H1 (cell line): ENCODE measurements around the gene ARPC2. TPM values are rescaled to one million over a fixed set of nuclear protein-coding genes. Genes with fewer than 3 reads are reported as not detected.

Experiments used
- CTCF ChIA-PET: fragments of 300-600 bp; sonication (Branson Sonifier 250); formaldehyde crosslinking; loops from one replicate; lab custom pipeline; 2021; ENCODE audit not compliant: partially characterized antibody; lab: Charles Lee
- POLR2A ChIA-PET: fragments of 300-600 bp; sonication (Branson Sonifier 250); formaldehyde crosslinking; loops from one replicate; lab custom pipeline; 2021; ENCODE audit warnings: inconsistent platforms; ENCODE audit not compliant: partially characterized antibody; lab: Charles Lee
- DNase-seq, 2 experiments: peaks; one replicate each; pipeline versions ENCODE4 v3.0.0 to v3.0.0-alpha.2; 2010 to 2022; ENCODE audit warnings: low spot score in 2 of 2, low read depth in 1 of 2, mixed read lengths in 1 of 2
- FAIRE-seq: peaks from 2 replicates; lab custom pipeline; 2011; peaks lifted over from hg19 to GRCh38; lab: Jason Lieb, UNC
- H2AFZ ChIP-seq: 2 replicates; pipeline ENCODE4 v1.8.1; 2012; ENCODE audit warnings: low read length, inconsistent platforms
- H2AK5ac ChIP-seq: 2 replicates; pipeline ENCODE4 v1.6.1; 2013; ENCODE audit warnings: low read depth, low read length
- H2BK120ac ChIP-seq: replicated peaks from 2 replicates; pipeline ENCODE3; 2013; ENCODE audit warnings: low read depth, low read length, inconsistent platforms
- H2BK12ac ChIP-seq: 2 replicates; pipeline ENCODE4 v1.6.1; 2013; ENCODE audit warnings: low read depth, low read length
- H2BK15ac ChIP-seq: 2 replicates; pipeline ENCODE4 v1.6.1; 2013; ENCODE audit warnings: low read length
- H2BK20ac ChIP-seq: 2 replicates; pipeline ENCODE4 v1.6.1; 2013; ENCODE audit warnings: low read length
- H2BK5ac ChIP-seq: 2 replicates; pipeline ENCODE4 v1.6.1; 2013; ENCODE audit warnings: low read depth, low read length
- H3K14ac ChIP-seq: 2 replicates; pipeline ENCODE4 v1.6.1; 2013; ENCODE audit warnings: inconsistent platforms; ENCODE audit not compliant: insufficient read length
- H3K18ac ChIP-seq: 2 replicates; pipeline ENCODE4 v1.6.1; 2013; ENCODE audit warnings: low read length; ENCODE audit errors: extremely low read depth
- H3K23ac ChIP-seq: 2 replicates; pipeline ENCODE4 v1.6.1; 2013; ENCODE audit warnings: inconsistent platforms; ENCODE audit not compliant: insufficient read length
- H3K23me2 ChIP-seq: 2 replicates; pipeline ENCODE4 v1.6.1; 2013; ENCODE audit warnings: low read depth, low read length
- H3K27ac ChIP-seq: 2 replicates; pipeline ENCODE4 v1.6.1; 2011; ENCODE audit warnings: low read depth, low read length, inconsistent platforms
- H3K27me3 ChIP-seq, 4 experiments: replicated peaks in 1 of 4; 1 replicate in 1 of 4; 2 replicates in 3 of 4; pipeline versions ENCODE4 v1.6.1 to v1.8.1; 2011 to 2013; ENCODE audit warnings: low read length in 3 of 4, mild to moderate bottlenecking in 3 of 4, inconsistent platforms in 2 of 4, mixed read lengths in 2 of 4, moderate library complexity in 1 of 4; ENCODE audit not compliant: control insufficient read depth in 3 of 4, insufficient read depth in 3 of 4; ENCODE audit errors: extremely low read depth in 1 of 4
- H3K36me3 ChIP-seq, 4 experiments: 2 replicates each; pipeline versions ENCODE4 v1.6.1 to v1.8.1; 2011 to 2013; ENCODE audit warnings: mild to moderate bottlenecking in 4 of 4, low read length in 3 of 4, moderate library complexity in 2 of 4, control low read depth in 1 of 4, inconsistent platforms in 1 of 4; ENCODE audit not compliant: insufficient read depth in 4 of 4, control insufficient read depth in 2 of 4
- H3K4ac ChIP-seq: replicated peaks from 2 replicates; pipeline ENCODE3; 2013; ENCODE audit warnings: low read length, low read depth, mixed read lengths, inconsistent platforms; ENCODE audit not compliant: insufficient read length
- H3K4me1 ChIP-seq, 4 experiments: replicated peaks in 1 of 4; 1 replicate in 1 of 4; 2 replicates in 3 of 4; pipeline versions ENCODE4 v1.6.1 to v1.8.1; 2011 to 2013; ENCODE audit warnings: low read length in 3 of 4, inconsistent platforms in 2 of 4, mixed read lengths in 1 of 4; ENCODE audit not compliant: insufficient read depth in 4 of 4, control insufficient read depth in 3 of 4
- H3K4me2 ChIP-seq, 2 experiments: 2 replicates each; pipeline versions ENCODE4 v1.6.1 to v1.8.1; 2011 to 2013; ENCODE audit warnings: low read depth in 2 of 2, low read length in 2 of 2, control low read depth in 1 of 2, inconsistent platforms in 1 of 2, mild to moderate bottlenecking in 1 of 2; ENCODE audit not compliant: insufficient read depth in 1 of 2
- H3K4me3 ChIP-seq, 4 experiments: fragments of 200-600, 300-600 bp in 1 of 4; sonication (generic), shearing (Covaris generic), sonication (Bioruptor Twin) in 1 of 4; 2 replicates each; pipeline versions ENCODE4 v1.5.1 to v1.8.1; 2011 to 2016; ENCODE audit warnings: low read length in 4 of 4, low read depth in 3 of 4, control low read depth in 2 of 4, inconsistent platforms in 2 of 4, mild to moderate bottlenecking in 2 of 4, mixed read lengths in 1 of 4, moderate library complexity in 1 of 4; ENCODE audit not compliant: insufficient read depth in 2 of 4; ENCODE audit errors: extremely low read depth in 1 of 4
- H3K56ac ChIP-seq: replicated peaks from 2 replicates; pipeline ENCODE3; 2013; ENCODE audit warnings: low read depth, mild to moderate bottlenecking, mixed read lengths, low read length, inconsistent platforms; ENCODE audit not compliant: insufficient read length
- H3K79me1 ChIP-seq: 2 replicates; pipeline ENCODE4 v1.6.1; 2013; ENCODE audit warnings: low read depth, low read length, control low read depth
- H3K79me2 ChIP-seq, 2 experiments: 2 replicates each; pipeline versions ENCODE4 v1.6.1 to v1.8.1; 2012 to 2013; ENCODE audit warnings: low read length in 2 of 2, mild to moderate bottlenecking in 2 of 2, inconsistent platforms in 1 of 2; ENCODE audit not compliant: insufficient read depth in 2 of 2, control insufficient read depth in 1 of 2
- H3K9ac ChIP-seq, 4 experiments: replicated peaks in 1 of 4; 1 replicate in 1 of 4; 2 replicates in 3 of 4; pipeline versions ENCODE4 v1.6.1 to v1.8.1; 2011 to 2013; ENCODE audit warnings: low read depth in 3 of 4, low read length in 3 of 4, control low read depth in 2 of 4, mild to moderate bottlenecking in 2 of 4, moderate library complexity in 2 of 4, inconsistent platforms in 1 of 4; ENCODE audit errors: extremely low read depth in 1 of 4
- H3K9me3 ChIP-seq, 2 experiments: 2 replicates each; pipeline versions ENCODE4 v1.6.1 to v1.8.1; 2012 to 2013; ENCODE audit warnings: mild to moderate bottlenecking in 2 of 2, moderate library complexity in 2 of 2, control low read depth in 1 of 2, inconsistent platforms in 1 of 2, low read depth in 1 of 2, low read length in 1 of 2, mixed read lengths in 1 of 2; ENCODE audit not compliant: insufficient read depth in 2 of 2
- H4K20me1 ChIP-seq, 2 experiments: replicated peaks in 1 of 2; 2 replicates each; pipeline versions ENCODE3 to v1.8.1; 2011 to 2013; ENCODE audit warnings: inconsistent platforms in 2 of 2, low read length in 2 of 2, mild to moderate bottlenecking in 1 of 2; ENCODE audit not compliant: insufficient read depth in 2 of 2, control insufficient read depth in 1 of 2
- H4K5ac ChIP-seq: 2 replicates; pipeline ENCODE4 v1.6.1; 2013; ENCODE audit warnings: low read length, low read depth, mixed read lengths, inconsistent platforms; ENCODE audit not compliant: insufficient read length
- H4K8ac ChIP-seq: 2 replicates; pipeline ENCODE4 v1.8.0; 2013; ENCODE audit warnings: mild to moderate bottlenecking, moderate library complexity, low read length, inconsistent platforms; ENCODE audit not compliant: insufficient read depth; ENCODE audit errors: extremely low read depth
- H4K91ac ChIP-seq: replicated peaks from 2 replicates; pipeline ENCODE3; 2013; ENCODE audit warnings: low read length, mixed read lengths, inconsistent platforms; ENCODE audit not compliant: insufficient read length
- ASH2L ChIP-seq: fragments of 200-600, 300-600 bp; sonication (generic); IDR thresholded peaks from one replicate; pipeline ENCODE4 v1.7.1; 2017; ENCODE audit warnings: low read length
- BACH1 ChIP-seq: IDR thresholded peaks from 2 replicates; pipeline ENCODE4 v1.6.1; 2012; ENCODE audit warnings: low read length, improper control_type of control experiment
- BCL11A ChIP-seq, 2 experiments: IDR thresholded peaks; one replicate each; pipeline ENCODE4 v1.6.1; 2011; ENCODE audit warnings: low read depth in 2 of 2, low read length in 2 of 2, mild to moderate bottlenecking in 2 of 2
- CEBPB ChIP-seq: IDR thresholded peaks from 2 replicates; pipeline ENCODE4 v1.6.1; 2012; ENCODE audit warnings: low read depth, low read length
- KDM1A ChIP-seq: fragments of 200-600, 300-600 bp; sonication (generic); IDR thresholded peaks from 2 replicates; pipeline ENCODE4 v1.7.1; 2016; ENCODE audit warnings: mild to moderate bottlenecking, low read length, borderline replicate concordance
- MAFK ChIP-seq: IDR thresholded peaks from 2 replicates; pipeline ENCODE4 v1.6.1; 2012; ENCODE audit warnings: low read depth, mild to moderate bottlenecking, improper control_type of control experiment, low read length
- NANOG ChIP-seq: IDR thresholded peaks from 2 replicates; pipeline ENCODE4 v1.6.1; 2011; ENCODE audit warnings: low read length, low read depth, mild to moderate bottlenecking, inconsistent platforms; ENCODE audit not compliant: insufficient read depth, poor library complexity, severe bottlenecking
- POU5F1 ChIP-seq: IDR thresholded peaks from 2 replicates; pipeline ENCODE4 v1.6.1; 2011; ENCODE audit warnings: low read depth, mild to moderate bottlenecking, low read length, moderate library complexity
- RBBP5 ChIP-seq: IDR thresholded peaks from 2 replicates; pipeline ENCODE4 v1.7.1; 2012; ENCODE audit warnings: low read depth, mild to moderate bottlenecking, inconsistent platforms, low read length, moderate library complexity, borderline replicate concordance
- SIN3A ChIP-seq, 2 experiments: IDR thresholded peaks in 1 of 2; conservative IDR thresholded peaks in 1 of 2; 2 replicates each; pipeline ENCODE4 v1.6.1; 2011 to 2012; ENCODE audit warnings: low read length in 2 of 2, improper control_type of control experiment in 1 of 2, low read depth in 1 of 2, mild to moderate bottlenecking in 1 of 2
- SP1 ChIP-seq: IDR thresholded peaks from 2 replicates; pipeline ENCODE4 v1.6.1; 2011; ENCODE audit warnings: low read depth, low read length
- WGBS, 2 experiments: shearing (Covaris generic) in 1 of 2; methylation state at CpG; one replicate each; pipeline versions ENCODE4 v1.1.6 to v1.1.7; 2013 to 2015; ENCODE audit warnings: low lambda C conversion rate in 2 of 2, mixed read lengths in 2 of 2, inconsistent platforms in 1 of 2, low coverage in 1 of 2, missing lambda C conversion rate in 1 of 2; ENCODE audit not compliant: insufficient replicate concordance in 2 of 2, insufficient coverage in 1 of 2, insufficient read length in 1 of 2; ENCODE audit errors: extremely low coverage in 1 of 2, missing lambda C conversion rate in 1 of 2; 5-methylcytosine and 5-hydroxymethylcytosine counted together
- polyA plus RNA-seq, 7 experiments: library from polyadenylated mRNA; depleted of rRNA in 3 of 7; stranded (reverse) in 5 of 7; unstranded in 2 of 7; fragments of >200 nt in 5 of 7; fragments of 200-250 nt in 2 of 7; gene quantifications; 1 replicate in 5 of 7; 2 replicates in 1 of 7; 4 replicates in 1 of 7; pipeline versions ENCODE4 v1.2.1 to v1.2.3, GENCODE V29; 2011 to 2013; ENCODE audit warnings: missing spikeins in 2 of 7, mixed read lengths in 2 of 7
- total RNA-seq: library from RNA; stranded (reverse); fragmentation: NEBNext Ultra II Directional; extraction: Animal tissue kit (Norgen Biotek cat#: 25700); gene quantifications from 2 replicates; pipeline ENCODE4 v1.2.1, GENCODE V29; 2021
- TF ChIP-seq, protein P1 (sequence below): IDR thresholded peaks from 2 replicates; pipeline ENCODE4 v1.6.1; 2012; ENCODE audit warnings: low read length, inconsistent platforms

ARPC2 gene
- total and polyA plus RNA-seq, 2 of the 8 experiments (the other 6 are each of a cell fraction or from before 2014, with no cell fraction given): 174 to 195 TPM

DNA sequence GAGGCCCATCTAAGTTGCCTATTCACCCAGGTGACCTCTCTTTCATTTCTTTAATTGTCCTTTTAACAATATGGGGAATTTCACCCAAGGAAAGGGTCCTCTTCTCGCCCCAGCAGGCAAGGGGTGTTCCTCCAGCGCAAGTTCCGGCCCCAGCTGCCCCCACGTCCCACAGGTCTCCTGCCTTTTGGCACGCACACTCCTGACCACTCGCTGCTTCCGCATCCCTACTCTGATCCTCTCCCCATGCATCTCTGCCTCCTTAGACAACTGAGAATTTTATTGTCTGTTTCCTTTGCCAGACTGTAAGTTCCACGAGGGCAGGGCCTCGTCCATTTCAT is 684 bp upstream of the ARPC2 start:
- no peak overlapping the region for H4K5ac ChIP-seq
- peak overlapping the region; percentile 64 for H2AFZ ChIP-seq
- H3K4me1 ChIP-seq: peaks cover 0 to 10% (median 3%) of the 10 kb centered on the region in 4 experiments; a peak in 3 of 7 replicates
- POLR2A ChIA-PET: interaction anchor here (0.5 to 1.8 kb wide), 4 partner anchors 15 to 42 kb away, joined by 3 to 12 read pairs (median 4); no protein-coding TSS in a partner anchor
- H3K79me2 ChIP-seq: peaks cover 34 to 39% of the 10 kb centered on the region in 2 experiments
- no peak overlapping the region for H3K4ac ChIP-seq
- 69% methylated on average over 9 of the region's 9 CpGs; no CpG with 5 or more reads in 1 of the 2 experiments for WGBS, 2 experiments
- peak overlapping the region; percentile 87 to 95 (median 92); a peak in 7 of 8 replicates for H3K4me3 ChIP-seq
- H3K18ac ChIP-seq: no peak overlapping the region; the same call in 1 of the 2 replicates
- no peak overlapping the region for H4K8ac ChIP-seq
- peaks cover 2% of the 10 kb centered on the region; the same call in 1 of the 2 replicates for H3K23me2 ChIP-seq
- peak overlapping the region; percentile 68 to 92 for H3K4me2 ChIP-seq
- H2AK5ac ChIP-seq: no peak overlapping the region
- no peak overlapping the region for H2BK20ac ChIP-seq
- no peak overlapping the region for H2BK5ac ChIP-seq
- H3K23ac ChIP-seq: no peak overlapping the region
- peaks cover 0 to 7% of the 10 kb centered on the region in 2 experiments for H4K20me1 ChIP-seq
- DNase-seq: no peak
- no peak overlapping the region for H3K56ac ChIP-seq
- peaks cover 0 to 6% (median 0%) of the 10 kb centered on the region in 4 experiments; a peak in 2 of 8 replicates for H3K36me3 ChIP-seq
- H3K79me1 ChIP-seq: peaks cover 14% of the 10 kb centered on the region; the same call in 1 of the 2 replicates
- no peaks in the 10 kb centered on the region for H3K27me3 ChIP-seq
- H2BK12ac ChIP-seq: no peak overlapping the region; the same call in 1 of the 2 replicates
- no peak for TF ChIP-seq CEBPB
- TF ChIP-seq BCL11A (IDR thresholded peaks at IDR 0.05; ENCODE audit: low read depth in 2 of 2, low read length in 2 of 2): no peak
- no peak for TF ChIP-seq POU5F1
- TF ChIP-seq, protein P1, sequence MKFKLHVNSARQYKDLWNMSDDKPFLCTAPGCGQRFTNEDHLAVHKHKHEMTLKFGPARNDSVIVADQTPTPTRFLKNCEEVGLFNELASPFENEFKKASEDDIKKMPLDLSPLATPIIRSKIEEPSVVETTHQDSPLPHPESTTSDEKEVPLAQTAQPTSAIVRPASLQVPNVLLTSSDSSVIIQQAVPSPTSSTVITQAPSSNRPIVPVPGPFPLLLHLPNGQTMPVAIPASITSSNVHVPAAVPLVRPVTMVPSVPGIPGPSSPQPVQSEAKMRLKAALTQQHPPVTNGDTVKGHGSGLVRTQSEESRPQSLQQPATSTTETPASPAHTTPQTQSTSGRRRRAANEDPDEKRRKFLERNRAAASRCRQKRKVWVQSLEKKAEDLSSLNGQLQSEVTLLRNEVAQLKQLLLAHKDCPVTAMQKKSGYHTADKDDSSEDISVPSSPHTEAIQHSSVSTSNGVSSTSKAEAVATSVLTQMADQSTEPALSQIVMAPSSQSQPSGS: no peak
- no peak for TF ChIP-seq SP1
- no peak for TF ChIP-seq MAFK
- no peak for TF ChIP-seq SIN3A (conservative IDR thresholded peaks at IDR 0.05 in 1 of 2, IDR thresholded peaks at IDR 0.05 in 1 of 2; ENCODE audit: low read depth in 1 of 2, low read length in 2 of 2)
- no peak for TF ChIP-seq ASH2L
- no peak for TF ChIP-seq RBBP5
- TF ChIP-seq BACH1: no peak
- TF ChIP-seq NANOG: no peak
- no peak for TF ChIP-seq KDM1A
- TF ChIP-seq, all 59 proteins: peak for 0
- Histone ChIP-seq H3K9ac (0 out of 7 replicates have a peak overlapping the region, but pooled peaks of 1 of the 4 experiments have one; percentile 31), H3K14ac (no peak overlapping the region), H4K91ac (no peak overlapping the region), H2BK15ac (no peak overlapping the region), H3K27ac (no peak overlapping the region), H3K9me3 (no peaks in the 10 kb centered on the region), H2BK120ac (no peak overlapping the region)
- CTCF ChIA-PET: interaction anchor here (0.6 to 2.0 kb wide), 8 partner anchors 11 to 786 kb away, joined by 3 to 7 read pairs (median 4); no protein-coding TSS in a partner anchor
- FAIRE-seq: no peak
